HepG2 (cell line): ENCODE results near the gene MTMR10. TPM values are rescaled to one million over a fixed set of nuclear protein-coding genes. Genes with fewer than 3 reads are reported as not detected.

Source experiments
- BRD4 ChIP-seq: sonication (generic); formaldehyde crosslinking; IDR thresholded peaks from 2 replicates; pipeline ENCODE4 v1.4.0; 2020; ENCODE audit warnings: missing genetic modification reagents
- DNMT3B ChIP-seq: conservative IDR thresholded peaks from 2 replicates; pipeline ENCODE4 v1.6.1; 2016; ENCODE audit warnings: missing biosample characterization, control low read depth
- EHMT2 ChIP-seq: fragments of 200-600 bp; sonication (generic); IDR thresholded peaks from 2 replicates; pipeline ENCODE4 v1.7.0; 2017; ENCODE audit warnings: antibody characterized with exemption, low read depth, low read length, borderline replicate concordance
- HINFP ChIP-seq: sonication (generic); formaldehyde crosslinking; IDR thresholded peaks from 2 replicates; pipeline ENCODE4 v1.4.0; 2020; ENCODE audit warnings: low read depth, mild to moderate bottlenecking, missing genetic modification reagents
- HNRNPLL ChIP-seq: fragments of 200-400 bp; formaldehyde crosslinking; IDR thresholded peaks from 2 replicates; pipeline ENCODE4 v1.6.1; 2017; ENCODE audit warnings: mild to moderate bottlenecking, low read depth, low read length; ENCODE audit not compliant: poor library complexity, severe bottlenecking
- RELA ChIP-seq: sonication (generic); formaldehyde crosslinking; IDR thresholded peaks from 2 replicates; pipeline ENCODE4 v1.4.0; 2020; ENCODE audit warnings: missing genetic modification reagents
- ZBED4 ChIP-seq: sonication (generic); formaldehyde crosslinking; IDR thresholded peaks from 2 replicates; pipeline ENCODE4 v1.4.0; 2020; ENCODE audit warnings: missing genetic modification reagents, borderline replicate concordance
- ZHX2 ChIP-seq, 2 experiments: sonication (generic) in 1 of 2; formaldehyde crosslinking in 1 of 2; IDR thresholded peaks; 2 replicates each; pipeline versions ENCODE4 v1.6.1 to v1.9.0; 2014 to 2022; ENCODE audit warnings: antibody characterized with exemption in 1 of 2, borderline replicate concordance in 1 of 2, inconsistent platforms in 1 of 2, low read depth in 1 of 2, missing genetic modification reagents in 1 of 2
- ZMAT3 ChIP-seq: sonication (generic); formaldehyde crosslinking; conservative IDR thresholded peaks from 2 replicates; pipeline ENCODE4 v1.7.0; 2021; ENCODE audit warnings: missing genetic modification reagents
- ZNF296 ChIP-seq: sonication (generic); formaldehyde crosslinking; conservative IDR thresholded peaks from 2 replicates; pipeline ENCODE4 v1.5.0; 2020; ENCODE audit warnings: mild to moderate bottlenecking, missing genetic modification reagents
- ZNF446 ChIP-seq: sonication (generic); formaldehyde crosslinking; IDR thresholded peaks from 2 replicates; pipeline ENCODE4 v1.5.0; 2020; ENCODE audit warnings: mild to moderate bottlenecking, missing genetic modification reagents
- ZNF563 ChIP-seq: sonication (generic); formaldehyde crosslinking; IDR thresholded peaks from 2 replicates; pipeline ENCODE4 v1.8.0; 2022; ENCODE audit warnings: mild to moderate bottlenecking, moderate library complexity, missing genetic modification reagents
- ZNF580 ChIP-seq: IDR thresholded peaks from 2 replicates; pipeline ENCODE4 v1.6.1; 2016; ENCODE audit warnings: low read depth, borderline replicate concordance
- ZNF674 ChIP-seq: sonication (generic); formaldehyde crosslinking; IDR thresholded peaks from 2 replicates; pipeline ENCODE4 v1.5.0; 2020; ENCODE audit warnings: low read depth, mild to moderate bottlenecking, missing genetic modification reagents
- ZNF792 ChIP-seq: IDR thresholded peaks from 2 replicates; pipeline ENCODE4 v1.6.1; 2016
- polyA plus RNA-seq, 8 experiments: library from polyadenylated mRNA; depleted of rRNA in 3 of 8; stranded (reverse) in 7 of 8; unstranded in 1 of 8; fragments of >200 nt; fragmentation: Illumina TruSeq in 4 of 8; extraction: Trizol in 4 of 8; gene quantifications; 2 replicates each; pipeline versions ENCODE4 v1.2.1 to v1.2.3, GENCODE V29; 2011 to 2016; ENCODE audit warnings: low read depth in 4 of 8, missing spikeins in 1 of 8, mixed read lengths in 1 of 8; ENCODE audit not compliant: insufficient read depth in 1 of 8
- total RNA-seq, 5 experiments: library from RNA; depleted of rRNA; stranded (reverse); fragments of >200 nt; fragmentation: Illumina TruSeq; extraction: Trizol; gene quantifications; 2 replicates each; pipeline ENCODE4 v1.2.3, GENCODE V29; 2016; ENCODE audit warnings: low read depth in 1 of 5

The MTMR10 gene
- total and polyA plus RNA-seq, 2 of the 13 experiments (the other 11 are each of a cell fraction or from before 2014, with no cell fraction given) = 10.2 to 17.4 TPM

GRCh38 chr15:30903497-30904187 is 87.8 kb downstream of the MTMR10 start, which contains the start of gene FAN1 (continued):
- TF ChIP-seq ZHX2 (IDR thresholded peaks at IDR 0.05; ENCODE audit: low read depth) (0 out of 2 replicates have a peak, but pooled peaks have one; percentile 67), ZHX2 (CRISPR knock-in tag; IDR thresholded peaks at IDR 0.05; ENCODE audit: borderline replicate concordance) (no peak), EHMT2 (no peak), ZNF563 (peak; percentile 97), ZNF580 (peak; percentile 65; the same call in 1 of the 2 replicates), ZNF296 (no peak), ZBED4 (CRISPR knock-in tag) (peak; percentile 36; the same call in 1 of the 2 replicates), BRD4 (CRISPR knock-in tag) (peak; percentile 51; the same call in 1 of the 2 replicates), ZMAT3 (CRISPR knock-in tag) (peak; percentile 97), ZNF792 (peak; percentile 93), ZNF674 (CRISPR knock-in tag) (no peak), RELA (CRISPR knock-in tag) (0 out of 2 replicates have a peak, but pooled peaks have one; percentile 33), ZNF446 (CRISPR knock-in tag) (peak; percentile 81; the same call in 1 of the 2 replicates), HNRNPLL (peak; percentile 81), HINFP (CRISPR knock-in tag) (peak; percentile 80; the same call in 1 of the 2 replicates), DNMT3B (CRISPR knock-in tag) (no peak; the same call in 1 of the 2 replicates)
